Measurements from ENCODE around the gene CUX1.

GRCh38 chr7:102019461-102019860 is 202.0 kb downstream of the CUX1 start:
- TF ChIP-seq HOMEZ (CRISPR knock-in tag; IDR thresholded peaks at IDR 0.05; ENCODE audit: low read depth) (no peak), CTCF (CRISPR knock-in tag; IDR thresholded peaks at IDR 0.05) (no peak), EP300 (IDR thresholded peaks at IDR 0.05; ENCODE audit: low read depth in 2 of 2, low read length in 2 of 2) (no peak), EP300 (CRISPR knock-in tag; IDR thresholded peaks at IDR 0.05; ENCODE audit: borderline replicate concordance) (no peak), ZBTB7B (CRISPR knock-in tag; IDR thresholded peaks at IDR 0.05) (no peak), POLR2A (IDR thresholded peaks at IDR 0.05; ENCODE audit: insufficient read depth in 1 of 2, low read depth in 2 of 2, low read length in 2 of 2) (no peak), NFYB (CRISPR knock-in tag; IDR thresholded peaks at IDR 0.05) (no peak), HNRNPH1 (optimal IDR thresholded peaks at IDR 0.05; ENCODE audit: low read depth, low read length) (no peak), TBL1XR1 (IDR thresholded peaks at IDR 0.05; ENCODE audit: borderline replicate concordance, low read length, partially characterized antibody) (no peak)
